ENCODE results near the gene NACC1. TPM values are rescaled to one million over a fixed set of nuclear protein-coding genes. Genes with fewer than 3 reads are reported as not detected.

The NACC1 gene
- total RNA-seq, 1 experiment from 2014 or later: 80.9 TPM

DNA sequence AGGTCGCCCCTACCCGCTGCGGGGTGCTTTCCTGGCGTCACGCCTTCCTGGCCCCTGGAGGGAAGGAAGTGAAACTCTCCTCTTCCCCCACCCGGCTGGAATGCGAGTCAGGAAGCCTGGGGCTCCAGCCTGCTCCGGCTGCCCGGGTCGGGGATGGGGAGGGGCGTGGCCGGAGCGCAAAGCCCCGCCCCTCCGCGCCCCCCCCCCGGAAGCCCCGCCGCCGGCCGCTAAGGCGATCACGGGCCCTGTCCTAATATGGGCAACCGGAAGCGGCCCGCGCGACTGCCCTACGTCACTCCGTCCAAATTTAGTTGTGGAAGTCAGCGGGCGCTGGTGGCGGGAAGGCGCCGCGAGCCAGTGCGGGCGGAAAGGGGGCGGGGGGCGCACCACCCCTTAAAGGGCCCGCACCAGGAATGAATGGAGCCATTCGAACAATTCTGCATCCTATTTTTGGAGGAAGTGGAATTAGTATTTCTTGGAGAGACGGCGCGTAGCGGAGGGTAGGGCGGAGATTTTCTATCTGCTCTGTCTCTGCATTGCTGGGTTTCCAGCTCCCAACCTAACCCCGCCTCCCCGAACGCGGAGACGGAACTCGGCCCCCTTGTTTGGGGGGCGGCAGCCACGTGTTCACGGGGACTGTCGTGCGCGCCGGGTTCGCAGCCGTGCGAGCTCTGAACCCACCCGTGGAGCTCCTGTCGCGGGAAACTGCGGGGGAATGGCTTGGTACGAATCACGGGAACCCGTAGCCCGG is 33.7 kb downstream of the NACC1 start:
- Mint-ChIP-seq H3K27ac (ENCODE audit: unreplicated experiment) (peak overlapping the region; percentile 100), H3K4me1 (ENCODE audit: low read depth, unreplicated experiment) (peaks cover 19% of the 10 kb centered on the region), H3K36me3 (ENCODE audit: insufficient read depth, unreplicated experiment) (peaks cover 91% of the 10 kb centered on the region), H3K4me3 (ENCODE audit: low read depth, unreplicated experiment) (peak overlapping the region; percentile 94), H3K9me3 (ENCODE audit: low read depth, unreplicated experiment) (no peaks in the 10 kb centered on the region), H3K27me3 (ENCODE audit: unreplicated experiment) (peaks cover 15% of the 10 kb centered on the region)
- no TSS peak for BruUV-seq (replicated peaks)
- CTCF ChIA-PET: interaction anchor here (1.5 kb wide), 1 partner anchor 11 kb away, joined by 5 read pairs; no protein-coding TSS in a partner anchor
- peak; percentile 93 for DNase-seq
- intact Hi-C loops (cut with micrococcal nuclease; ENCODE audit: unreplicated experiment): no loop called here
- TF ChIP-seq, protein P1, sequence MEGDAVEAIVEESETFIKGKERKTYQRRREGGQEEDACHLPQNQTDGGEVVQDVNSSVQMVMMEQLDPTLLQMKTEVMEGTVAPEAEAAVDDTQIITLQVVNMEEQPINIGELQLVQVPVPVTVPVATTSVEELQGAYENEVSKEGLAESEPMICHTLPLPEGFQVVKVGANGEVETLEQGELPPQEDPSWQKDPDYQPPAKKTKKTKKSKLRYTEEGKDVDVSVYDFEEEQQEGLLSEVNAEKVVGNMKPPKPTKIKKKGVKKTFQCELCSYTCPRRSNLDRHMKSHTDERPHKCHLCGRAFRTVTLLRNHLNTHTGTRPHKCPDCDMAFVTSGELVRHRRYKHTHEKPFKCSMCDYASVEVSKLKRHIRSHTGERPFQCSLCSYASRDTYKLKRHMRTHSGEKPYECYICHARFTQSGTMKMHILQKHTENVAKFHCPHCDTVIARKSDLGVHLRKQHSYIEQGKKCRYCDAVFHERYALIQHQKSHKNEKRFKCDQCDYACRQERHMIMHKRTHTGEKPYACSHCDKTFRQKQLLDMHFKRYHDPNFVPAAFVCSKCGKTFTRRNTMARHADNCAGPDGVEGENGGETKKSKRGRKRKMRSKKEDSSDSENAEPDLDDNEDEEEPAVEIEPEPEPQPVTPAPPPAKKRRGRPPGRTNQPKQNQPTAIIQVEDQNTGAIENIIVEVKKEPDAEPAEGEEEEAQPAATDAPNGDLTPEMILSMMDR (IDR thresholded peaks at IDR 0.05; ENCODE audit: unreplicated experiment): no peak

DNA sequence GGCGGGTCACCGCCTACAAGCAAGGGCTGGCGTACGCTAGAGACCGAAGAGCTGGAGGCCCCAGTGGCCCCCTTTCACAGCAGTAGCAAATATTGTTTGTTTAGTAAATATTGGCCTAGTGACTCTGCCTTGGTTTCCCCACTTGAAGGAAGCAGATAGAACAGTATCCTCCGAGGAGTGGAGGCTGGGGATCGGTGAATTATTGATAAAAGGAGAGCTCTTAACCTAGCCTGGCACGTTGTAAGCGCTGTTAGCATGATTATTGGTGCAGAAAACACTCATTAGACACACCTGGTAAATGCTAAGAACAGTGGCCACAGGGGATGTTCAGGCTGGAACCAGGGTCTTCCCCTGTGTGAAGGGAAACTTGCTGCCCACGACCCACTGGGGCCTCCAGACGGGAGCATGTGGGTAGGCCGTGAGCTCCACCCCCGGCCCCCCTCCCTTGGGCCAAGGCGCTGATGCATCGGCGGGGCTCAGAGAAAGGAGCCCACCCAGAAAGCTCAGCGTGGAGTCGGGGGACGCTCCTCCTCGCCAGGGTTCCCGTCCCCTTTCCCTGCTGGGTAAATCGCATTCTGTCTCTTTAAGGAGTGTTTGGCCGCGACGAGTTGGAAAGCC is 34.4 kb downstream of the NACC1 start:
- CTCF ChIA-PET: interaction anchor here (1.5 kb wide), 1 partner anchor 11 kb away, joined by 5 read pairs; no protein-coding TSS in a partner anchor
- intact Hi-C loops (cut with micrococcal nuclease; ENCODE audit: unreplicated experiment): no loop called here
- TSS peak; percentile 59 for BruUV-seq (replicated peaks)

GRCh38 chr19:13152974-13153568 is 35.0 kb downstream of the NACC1 start:
- peak overlapping the region; percentile 100 for H3K27ac Mint-ChIP-seq (ENCODE audit: unreplicated experiment)
- peaks cover 14% of the 10 kb centered on the region for H3K4me1 Mint-ChIP-seq (ENCODE audit: low read depth, unreplicated experiment)
- no peaks in the 10 kb centered on the region for H3K9me3 Mint-ChIP-seq (ENCODE audit: low read depth, unreplicated experiment)
- intact Hi-C loops (cut with micrococcal nuclease; ENCODE audit: unreplicated experiment): no loop called here
- peaks cover 84% of the 10 kb centered on the region for H3K36me3 Mint-ChIP-seq (ENCODE audit: insufficient read depth, unreplicated experiment)
- DNase-seq: peak; percentile 94
- CTCF ChIA-PET: interaction anchor here (0.7 to 1.5 kb wide), 2 partner anchors 10 to 477 kb away, joined by 3 to 5 read pairs; no protein-coding TSS in a partner anchor
- H3K4me3 Mint-ChIP-seq (ENCODE audit: low read depth, unreplicated experiment): peak overlapping the region; percentile 94
- BruUV-seq (replicated peaks): TSS peak; percentile 82
- H3K27me3 Mint-ChIP-seq (ENCODE audit: unreplicated experiment): peaks cover 15% of the 10 kb centered on the region
- TF ChIP-seq, protein P1 (IDR thresholded peaks at IDR 0.05; ENCODE audit: unreplicated experiment): no peak

More for the DNA sequence above, 34.4 kb downstream of the NACC1 start:
- H3K27ac Mint-ChIP-seq (ENCODE audit: unreplicated experiment): peak overlapping the region; percentile 100
- peaks cover 84% of the 10 kb centered on the region for H3K36me3 Mint-ChIP-seq (ENCODE audit: insufficient read depth, unreplicated experiment)
- no peak for DNase-seq
- H3K4me1 Mint-ChIP-seq (ENCODE audit: low read depth, unreplicated experiment): peaks cover 14% of the 10 kb centered on the region
- H3K9me3 Mint-ChIP-seq (ENCODE audit: low read depth, unreplicated experiment): no peaks in the 10 kb centered on the region
- peak overlapping the region; percentile 94 for H3K4me3 Mint-ChIP-seq (ENCODE audit: low read depth, unreplicated experiment)
- TF ChIP-seq, protein P1 (IDR thresholded peaks at IDR 0.05; ENCODE audit: unreplicated experiment): no peak
- H3K27me3 Mint-ChIP-seq (ENCODE audit: unreplicated experiment): peaks cover 15% of the 10 kb centered on the region

DNA sequence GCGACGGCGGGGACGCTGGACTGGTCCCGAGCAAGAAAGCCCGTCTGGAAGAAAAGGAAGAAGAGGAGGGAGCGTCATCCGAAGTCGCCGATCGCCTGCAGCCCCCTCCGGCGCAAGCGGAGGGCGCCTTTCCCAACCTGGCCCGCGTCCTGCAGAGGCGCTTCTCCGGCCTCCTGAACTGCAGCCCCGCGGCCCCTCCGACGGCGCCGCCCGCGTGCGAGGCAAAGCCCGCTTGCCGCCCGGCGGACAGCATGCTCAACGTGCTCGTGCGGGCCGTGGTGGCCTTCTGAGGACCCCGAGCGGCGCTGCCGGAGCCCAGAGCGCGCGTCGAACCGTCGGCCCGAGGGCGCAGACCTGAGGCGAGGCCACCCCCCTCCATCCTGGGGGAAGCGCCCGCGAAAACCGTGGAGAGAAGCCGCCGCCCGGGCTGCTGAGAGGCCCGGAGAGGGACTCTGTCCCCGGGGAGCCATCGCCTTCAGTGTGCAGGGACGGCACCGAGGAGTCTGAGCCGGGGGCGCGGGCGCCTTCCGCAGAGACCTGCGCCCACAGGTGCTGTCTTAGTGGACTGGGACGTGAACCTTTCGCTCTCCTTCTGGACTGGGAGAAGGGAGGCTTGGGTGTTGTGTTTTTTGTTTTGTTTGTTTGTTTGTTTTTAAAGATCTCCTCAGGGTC is 35.6 kb downstream of the NACC1 start:
- CTCF ChIA-PET: interaction anchor here (0.7 to 1.5 kb wide), 2 partner anchors 9 to 476 kb away, joined by 3 to 5 read pairs; no protein-coding TSS in a partner anchor
- Mint-ChIP-seq H3K27ac (ENCODE audit: unreplicated experiment) (peak overlapping the region; percentile 100), H3K4me1 (ENCODE audit: low read depth, unreplicated experiment) (peaks cover 14% of the 10 kb centered on the region), H3K36me3 (ENCODE audit: insufficient read depth, unreplicated experiment) (peaks cover 78% of the 10 kb centered on the region), H3K27me3 (ENCODE audit: unreplicated experiment) (peaks cover 15% of the 10 kb centered on the region), H3K4me3 (ENCODE audit: low read depth, unreplicated experiment) (peak overlapping the region; percentile 94), H3K9me3 (ENCODE audit: low read depth, unreplicated experiment) (no peaks in the 10 kb centered on the region)
- TF ChIP-seq, protein P1 (IDR thresholded peaks at IDR 0.05; ENCODE audit: unreplicated experiment): no peak
- BruUV-seq (replicated peaks): TSS peak; percentile 17
- DNase-seq: no peak
- intact Hi-C loops (cut with micrococcal nuclease; ENCODE audit: unreplicated experiment): no loop called here

Measured in Calu3 (cell line).